22Rv1 (cell line): Measurements from ENCODE around the gene TMTC1.

Experiments
- CTCF ChIP-seq: fragments of 450-650 bp; IDR thresholded peaks from 2 replicates; pipeline ENCODE4 v1.5.1; 2017; ENCODE audit warnings: mild to moderate bottlenecking
- ZFX ChIP-seq: fragments of 450-650 bp; IDR thresholded peaks from 2 replicates; pipeline ENCODE4 v1.6.1; 2017; ENCODE audit warnings: antibody characterized with exemption, borderline replicate concordance

DNA sequence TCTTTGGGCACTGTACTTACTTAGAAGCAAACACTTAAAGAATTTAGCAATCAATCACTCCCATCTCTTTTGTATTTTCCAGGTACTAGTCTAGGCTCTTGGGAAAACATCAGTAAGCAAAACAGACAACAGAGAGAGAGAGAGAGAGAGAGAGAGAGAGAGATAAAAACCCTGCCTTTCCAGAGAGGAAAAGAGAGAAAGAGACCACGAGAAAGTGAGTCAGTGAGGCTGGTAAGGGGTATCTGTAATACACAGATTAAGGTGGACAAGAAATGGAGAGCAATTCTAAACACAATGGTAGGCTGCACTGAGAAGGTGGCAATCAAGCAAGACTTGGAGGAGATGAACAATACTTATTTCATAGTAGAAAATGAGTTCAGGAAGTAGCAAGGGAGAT is 166.3 kb downstream of the TMTC1 start:
- TF ChIP-seq CTCF (no peak), ZFX (no peak)
